Vagina (tissue), 2 donors: Measurements from ENCODE around the gene DDX46. TPM values are rescaled to one million over a fixed set of nuclear protein-coding genes. Genes with fewer than 3 reads are reported as not detected.

ENCODE experiments used
- DNase-seq, 2 donors: peaks; one replicate each; pipeline ENCODE4 v3.0.0-alpha.2; 2017; ENCODE audit errors: extremely low spot score in 2 of 2
- H3K27ac ChIP-seq: fragments of 200-600 bp; sonication (generic); one replicate; pipeline ENCODE4 v1.5.1; 2019
- H3K27me3 ChIP-seq: fragments of 200-600 bp; sonication (generic); one replicate; pipeline ENCODE4 v1.5.1; 2019
- H3K36me3 ChIP-seq, 2 donors: fragments of 200-600 bp; sonication (generic); one replicate each; pipeline ENCODE4 v1.5.1; 2017 to 2019
- H3K4me1 ChIP-seq: fragments of 200-600 bp; sonication (generic); one replicate; pipeline ENCODE4 v1.5.1; 2019
- H3K4me3 ChIP-seq, 2 donors: fragments of 200-600 bp; sonication (generic); 1 replicate in 1 of 2; 2 replicates in 1 of 2; pipeline ENCODE4 v1.5.1; 2016 to 2019
- H3K9me3 ChIP-seq: fragments of 200-600 bp; sonication (generic); one replicate; pipeline ENCODE4 v1.5.1; 2019
- POLR2A ChIP-seq, 2 donors: fragments of 450-650 bp; IDR thresholded peaks; one replicate each; pipeline ENCODE4 v1.6.1; 2017; ENCODE audit warnings: antibody characterized with exemption in 2 of 2, mild to moderate bottlenecking in 2 of 2, moderate library complexity in 2 of 2
- POLR2AphosphoS5 ChIP-seq, 2 donors: sonication (generic); formaldehyde crosslinking; IDR thresholded peaks; one replicate each; pipeline ENCODE4 v1.9.0; 2017; ENCODE audit warnings: antibody characterized with exemption in 2 of 2, mild to moderate bottlenecking in 2 of 2, low read depth in 1 of 2; ENCODE audit not compliant: insufficient read depth in 1 of 2
- intact Hi-C: fragments of 100-400 bp; cut with DNase I; formaldehyde crosslinking; loops from one replicate; pipeline ENCODE4 v1.15.1; 2023
- total RNA-seq: library from RNA; depleted of rRNA; stranded (reverse); fragments of >200 nt; gene quantifications from one replicate; pipeline ENCODE4 v1.2.3, GENCODE V29; 2016
- TF ChIP-seq, protein P1 (sequence below), 3 experiments: fragments of 450-650 bp in 2 of 3; fragments of 200-600 bp in 1 of 3; sonication (generic) in 1 of 3; IDR thresholded peaks; one replicate each; pipeline ENCODE4 v1.5.1; 2017 to 2019; ENCODE audit warnings: antibody characterized with exemption in 3 of 3, mild to moderate bottlenecking in 2 of 3, moderate library complexity in 2 of 3

DDX46 gene
- total RNA-seq, 1 donor from 2014 or later, result 31.7 TPM

GRCh38 chr5:134769206-134769605, 10.6 kb downstream of the DDX46 start:
- Histone ChIP-seq H3K9me3 (no peaks in the 10 kb centered on the region), H3K27me3 (no peaks in the 10 kb centered on the region), H3K27ac (no peak overlapping the region), H3K36me3 (peaks cover 0 to 94% of the 10 kb centered on the region in 2 donors), H3K4me3 (no peak overlapping the region), H3K4me1 (no peaks in the 10 kb centered on the region)
- TF ChIP-seq POLR2A (IDR thresholded peaks at IDR 0.05) (no peak), POLR2AphosphoS5 (IDR thresholded peaks at IDR 0.05; ENCODE audit: insufficient read depth in 1 of 2, low read depth in 1 of 2) (no peak)
- TF ChIP-seq, protein P1, sequence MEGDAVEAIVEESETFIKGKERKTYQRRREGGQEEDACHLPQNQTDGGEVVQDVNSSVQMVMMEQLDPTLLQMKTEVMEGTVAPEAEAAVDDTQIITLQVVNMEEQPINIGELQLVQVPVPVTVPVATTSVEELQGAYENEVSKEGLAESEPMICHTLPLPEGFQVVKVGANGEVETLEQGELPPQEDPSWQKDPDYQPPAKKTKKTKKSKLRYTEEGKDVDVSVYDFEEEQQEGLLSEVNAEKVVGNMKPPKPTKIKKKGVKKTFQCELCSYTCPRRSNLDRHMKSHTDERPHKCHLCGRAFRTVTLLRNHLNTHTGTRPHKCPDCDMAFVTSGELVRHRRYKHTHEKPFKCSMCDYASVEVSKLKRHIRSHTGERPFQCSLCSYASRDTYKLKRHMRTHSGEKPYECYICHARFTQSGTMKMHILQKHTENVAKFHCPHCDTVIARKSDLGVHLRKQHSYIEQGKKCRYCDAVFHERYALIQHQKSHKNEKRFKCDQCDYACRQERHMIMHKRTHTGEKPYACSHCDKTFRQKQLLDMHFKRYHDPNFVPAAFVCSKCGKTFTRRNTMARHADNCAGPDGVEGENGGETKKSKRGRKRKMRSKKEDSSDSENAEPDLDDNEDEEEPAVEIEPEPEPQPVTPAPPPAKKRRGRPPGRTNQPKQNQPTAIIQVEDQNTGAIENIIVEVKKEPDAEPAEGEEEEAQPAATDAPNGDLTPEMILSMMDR (IDR thresholded peaks at IDR 0.05), result no peak
- intact Hi-C loops, result no loop called here
- DNase-seq, result no peak

GRCh38 chr5:134772461-134773125, 14.0 kb downstream of the DDX46 start:
- no peaks in the 10 kb centered on the region for H3K27me3 ChIP-seq
- no peak overlapping the region for H3K27ac ChIP-seq
- no peak for DNase-seq
- TF ChIP-seq POLR2AphosphoS5 (IDR thresholded peaks at IDR 0.05; ENCODE audit: insufficient read depth in 1 of 2, low read depth in 1 of 2) (no peak), POLR2A (IDR thresholded peaks at IDR 0.05) (no peak)
- TF ChIP-seq, protein P1 (IDR thresholded peaks at IDR 0.05), result no peak
- H3K4me1 ChIP-seq, result no peaks in the 10 kb centered on the region
- intact Hi-C loops, result no loop called here
- no peaks in the 10 kb centered on the region for H3K9me3 ChIP-seq
- H3K36me3 ChIP-seq, result peaks cover 0 to 82% of the 10 kb centered on the region in 2 donors
- no peak overlapping the region for H3K4me3 ChIP-seq

DNA sequence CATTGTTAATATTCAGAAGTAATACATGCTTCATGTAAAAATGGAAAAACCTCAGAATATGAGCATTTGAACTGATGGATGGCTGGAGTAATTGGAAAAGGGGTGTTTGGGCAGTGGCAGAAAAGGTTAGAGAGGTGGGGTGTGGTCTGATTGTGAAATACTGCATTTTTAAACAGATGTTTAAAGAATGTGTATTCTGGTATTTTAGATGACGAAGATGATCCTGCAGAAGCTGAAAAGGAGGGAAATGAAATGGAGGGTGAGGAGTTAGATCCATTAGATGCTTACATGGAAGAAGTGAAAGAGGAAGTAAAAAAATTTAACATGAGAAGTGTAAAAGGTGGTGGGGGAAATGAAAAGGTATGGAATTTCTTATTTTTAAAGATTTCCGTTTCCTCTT, 18.8 kb downstream of the DDX46 start:
- Histone ChIP-seq H3K9me3 (no peaks in the 10 kb centered on the region), H3K36me3 (peaks cover 0 to 82% of the 10 kb centered on the region in 2 donors), H3K4me1 (no peaks in the 10 kb centered on the region), H3K4me3 (no peak overlapping the region), H3K27me3 (no peaks in the 10 kb centered on the region), H3K27ac (no peak overlapping the region)
- TF ChIP-seq, protein P1 (IDR thresholded peaks at IDR 0.05), result no peak
- intact Hi-C loops, result no loop called here
- DNase-seq, result no peak

DNA sequence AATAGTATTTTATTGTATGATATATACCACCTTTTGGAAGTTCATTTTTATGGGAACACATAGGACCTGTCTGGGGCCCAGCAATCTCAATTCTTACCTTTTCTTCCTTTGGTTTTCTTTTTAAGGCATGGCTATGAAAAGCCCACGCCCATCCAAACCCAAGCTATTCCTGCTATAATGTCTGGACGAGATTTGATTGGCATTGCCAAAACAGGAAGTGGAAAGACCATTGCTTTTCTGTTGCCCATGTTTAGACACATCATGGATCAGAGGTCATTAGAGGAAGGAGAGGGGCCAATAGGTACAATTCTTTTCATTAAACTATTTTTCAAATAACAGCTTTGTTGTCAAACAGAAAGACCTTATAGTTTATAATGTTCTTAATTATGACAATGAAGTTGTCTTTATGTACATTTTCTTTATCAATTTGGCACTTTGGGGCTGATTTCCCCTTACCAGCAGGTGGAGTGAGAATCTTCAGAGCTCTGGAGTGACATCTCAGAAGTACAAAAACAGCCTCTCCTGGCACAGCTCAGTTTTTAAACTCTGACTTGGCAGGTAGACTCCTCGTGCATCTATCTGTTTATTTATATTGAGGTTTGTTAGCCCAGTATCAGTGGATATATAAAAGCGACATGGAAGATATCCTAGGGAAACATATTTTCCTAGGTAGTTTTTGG, 25.8 kb downstream of the DDX46 start:
- no peak for DNase-seq
- Histone ChIP-seq H3K4me1 (no peaks in the 10 kb centered on the region), H3K27ac (no peak overlapping the region), H3K36me3 (peaks cover 0 to 76% of the 10 kb centered on the region in 2 donors), H3K27me3 (no peaks in the 10 kb centered on the region), H3K4me3 (no peak overlapping the region), H3K9me3 (no peaks in the 10 kb centered on the region)
- TF ChIP-seq, protein P1 (IDR thresholded peaks at IDR 0.05), result no peak
- TF ChIP-seq POLR2A (IDR thresholded peaks at IDR 0.05) (no peak), POLR2AphosphoS5 (IDR thresholded peaks at IDR 0.05; ENCODE audit: insufficient read depth in 1 of 2, low read depth in 1 of 2) (no peak)
- intact Hi-C loops, result no loop called here
